ENCODE results near the gene BSND. TPM values are rescaled to one million over a fixed set of nuclear protein-coding genes. Genes with fewer than 3 reads are reported as not detected.

Gene BSND
- total RNA-seq, 6 donors from 2014 or later, result under 0.01 to 0.10 TPM; not detected in 4

DNA sequence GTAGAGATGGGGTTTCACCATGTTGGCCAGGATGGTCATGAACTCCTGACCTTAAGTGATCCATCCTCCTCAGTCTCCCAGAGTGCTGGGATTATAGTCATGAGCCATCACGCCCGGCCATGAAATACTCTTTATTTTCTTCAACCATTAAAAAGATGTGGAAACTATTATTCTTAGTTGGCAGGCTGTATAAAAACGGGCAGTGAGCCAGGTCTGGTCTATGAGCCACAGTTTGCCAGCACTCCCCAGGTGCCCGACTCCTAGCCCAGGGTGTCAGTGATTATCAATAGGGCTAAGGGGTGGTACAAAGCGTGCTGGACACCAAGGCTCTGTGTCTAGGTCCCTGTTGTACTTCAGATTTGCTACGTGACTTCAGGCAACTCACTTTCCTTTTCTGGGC lies 22.0 kb upstream of the BSND start:
- peaks cover 0 to 11% (median 5%) of the 10 kb centered on the region in 4 donors for H3K4me1 ChIP-seq
- TF ChIP-seq POLR2A (IDR thresholded peaks at IDR 0.05), result no peak
- TF ChIP-seq CTCF (IDR thresholded peaks at IDR 0.05), result no peak
- TF ChIP-seq POLR2AphosphoS5 (IDR thresholded peaks at IDR 0.05), result no peak
- no peak for TF ChIP-seq EP300 (IDR thresholded peaks at IDR 0.05)
- no peaks in the 10 kb centered on the region for H3K9me3 ChIP-seq
- H3K4me3 ChIP-seq, result no peak overlapping the region
- ATAC-seq (ENCODE audit: low FRiP score in 2 of 2), result no peak
- no peak for DNase-seq
- 77 to 81% methylated on average over 6 of the region's 6 CpGs for WGBS, 2 donors
- H3K27ac ChIP-seq, result no peak overlapping the region
- H3K27me3 ChIP-seq, result peaks cover 0 to 14% (median 2%) of the 10 kb centered on the region in 4 donors
- H3K36me3 ChIP-seq, result no peaks in the 10 kb centered on the region

- WGBS, 2 donors, result 90 to 95% methylated on average over 5 of the region's 5 CpGs
- Histone ChIP-seq H3K4me1 (peaks cover 0 to 11% (median 5%) of the 10 kb centered on the region in 4 donors), H3K36me3 (no peaks in the 10 kb centered on the region), H3K9me3 (no peaks in the 10 kb centered on the region), H3K4me3 (no peak overlapping the region), H3K27ac (no peak overlapping the region), H3K27me3 (peaks cover 0 to 14% (median 2%) of the 10 kb centered on the region in 4 donors)
- TF ChIP-seq EP300 (IDR thresholded peaks at IDR 0.05) (no peak), CTCF (IDR thresholded peaks at IDR 0.05) (no peak), POLR2AphosphoS5 (IDR thresholded peaks at IDR 0.05) (no peak), POLR2A (IDR thresholded peaks at IDR 0.05) (no peak)
- DNase-seq (no peak), ATAC-seq (ENCODE audit: low FRiP score in 2 of 2) (no peak)
Observed at GRCh38 chr1:54977533-54978297, 21.0 kb upstream of the BSND start.

DNA sequence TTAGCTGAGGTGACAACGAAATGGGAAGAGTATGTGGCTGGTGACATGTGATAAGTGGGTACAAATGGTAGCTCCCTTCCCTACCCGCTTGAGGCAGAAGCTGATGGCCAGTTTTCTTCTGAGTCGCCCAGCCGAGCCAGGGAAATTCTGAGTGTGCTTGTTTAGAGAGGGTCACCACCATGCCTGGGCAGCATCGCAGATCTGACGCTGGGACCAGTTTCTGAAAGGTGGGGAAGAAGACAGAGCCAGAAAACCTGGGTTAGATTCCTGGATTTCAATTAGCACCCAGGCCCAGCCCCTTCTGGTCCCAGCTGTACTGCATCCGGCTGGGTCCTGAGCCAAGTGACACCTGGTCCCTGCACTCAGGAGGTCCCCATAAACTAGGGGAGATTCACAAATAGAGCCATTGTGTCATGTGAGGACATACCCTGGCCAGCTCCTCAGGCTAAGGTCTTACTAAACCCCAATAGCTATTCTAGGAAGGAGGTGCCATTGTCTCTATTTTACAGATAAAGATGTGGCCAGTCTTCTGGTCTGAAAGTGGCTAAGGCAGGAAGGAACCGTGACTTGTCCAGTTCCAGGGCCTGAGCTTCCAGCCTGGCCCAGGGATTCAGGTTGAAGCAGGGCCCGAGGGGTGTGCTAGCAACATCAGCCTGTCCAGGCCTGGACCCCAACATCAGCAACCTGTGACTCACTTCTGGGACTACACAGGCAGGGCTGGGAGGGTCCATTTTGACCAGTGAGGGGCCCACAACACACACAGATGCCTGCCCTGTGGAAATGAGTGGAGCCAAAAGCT lies 20.0 kb upstream of the BSND start:
- no peak overlapping the region for H3K4me3 ChIP-seq
- no peak for ATAC-seq (ENCODE audit: low FRiP score in 2 of 2)
- H3K27me3 ChIP-seq, result peaks cover 0 to 14% (median 2%) of the 10 kb centered on the region in 4 donors
- no peak overlapping the region for H3K27ac ChIP-seq
- TF ChIP-seq POLR2A (IDR thresholded peaks at IDR 0.05), result no peak
- no peak for TF ChIP-seq EP300 (IDR thresholded peaks at IDR 0.05)
- no peak for TF ChIP-seq POLR2AphosphoS5 (IDR thresholded peaks at IDR 0.05)
- TF ChIP-seq CTCF (IDR thresholded peaks at IDR 0.05), result no peak
- no peaks in the 10 kb centered on the region for H3K9me3 ChIP-seq
- 91 to 93% methylated on average over 9 of the region's 9 CpGs for WGBS, 2 donors
- peaks cover 0 to 11% (median 5%) of the 10 kb centered on the region in 4 donors for H3K4me1 ChIP-seq
- H3K36me3 ChIP-seq, result no peaks in the 10 kb centered on the region
- no peak for DNase-seq

GRCh38 chr1:54979327-54979891 lies 19.3 kb upstream of the BSND start:
- Histone ChIP-seq H3K27me3 (peaks cover 0 to 14% (median 2%) of the 10 kb centered on the region in 4 donors), H3K4me3 (no peak overlapping the region), H3K9me3 (no peaks in the 10 kb centered on the region), H3K36me3 (no peaks in the 10 kb centered on the region), H3K4me1 (peaks cover 0 to 11% (median 5%) of the 10 kb centered on the region in 4 donors), H3K27ac (no peak overlapping the region)
- WGBS, 2 donors, result 50 to 90% methylated on average over 3 to 5 of the region's 5 CpGs
- TF ChIP-seq CTCF (IDR thresholded peaks at IDR 0.05), result no peak
- no peak for TF ChIP-seq EP300 (IDR thresholded peaks at IDR 0.05)
- TF ChIP-seq POLR2AphosphoS5 (IDR thresholded peaks at IDR 0.05), result no peak
- TF ChIP-seq POLR2A (IDR thresholded peaks at IDR 0.05), result no peak
- ATAC-seq (ENCODE audit: low FRiP score in 2 of 2) (no peak), DNase-seq (no peak)

All from upper lobe of left lung (tissue), 6 donors.